ENCODE results near the gene C1QL4.
A peak's percentile ranks its signal among the peaks of the same experiment; 100 is the strongest.

Gene C1QL4

DNA sequence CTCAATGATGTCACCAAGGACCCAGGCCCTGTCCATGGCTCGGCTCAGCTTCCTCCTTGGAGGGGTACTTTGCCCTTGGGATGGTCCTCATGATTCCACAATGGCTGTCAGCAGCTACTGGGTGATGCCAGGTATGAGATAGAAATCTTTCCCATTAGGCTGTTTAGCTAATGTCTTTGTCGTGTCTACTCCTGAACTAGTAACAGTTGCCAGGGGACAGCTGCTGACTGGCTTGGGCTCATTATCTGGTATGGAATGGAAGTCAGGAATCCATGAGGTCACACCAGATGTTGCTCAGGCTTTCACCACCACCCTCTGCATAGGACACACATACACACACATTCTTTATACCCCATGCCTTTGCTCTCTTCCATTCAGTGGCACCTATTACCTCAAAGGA lies 32.8 kb downstream of the C1QL4 start:
- peak; percentile 31 for DNase-seq (ENCODE audit: low read depth)
- no peak overlapping the region for H3K4me3 ChIP-seq (ENCODE audit: control insufficient read depth, low read depth, low read length)
- TF ChIP-seq, protein P1, sequence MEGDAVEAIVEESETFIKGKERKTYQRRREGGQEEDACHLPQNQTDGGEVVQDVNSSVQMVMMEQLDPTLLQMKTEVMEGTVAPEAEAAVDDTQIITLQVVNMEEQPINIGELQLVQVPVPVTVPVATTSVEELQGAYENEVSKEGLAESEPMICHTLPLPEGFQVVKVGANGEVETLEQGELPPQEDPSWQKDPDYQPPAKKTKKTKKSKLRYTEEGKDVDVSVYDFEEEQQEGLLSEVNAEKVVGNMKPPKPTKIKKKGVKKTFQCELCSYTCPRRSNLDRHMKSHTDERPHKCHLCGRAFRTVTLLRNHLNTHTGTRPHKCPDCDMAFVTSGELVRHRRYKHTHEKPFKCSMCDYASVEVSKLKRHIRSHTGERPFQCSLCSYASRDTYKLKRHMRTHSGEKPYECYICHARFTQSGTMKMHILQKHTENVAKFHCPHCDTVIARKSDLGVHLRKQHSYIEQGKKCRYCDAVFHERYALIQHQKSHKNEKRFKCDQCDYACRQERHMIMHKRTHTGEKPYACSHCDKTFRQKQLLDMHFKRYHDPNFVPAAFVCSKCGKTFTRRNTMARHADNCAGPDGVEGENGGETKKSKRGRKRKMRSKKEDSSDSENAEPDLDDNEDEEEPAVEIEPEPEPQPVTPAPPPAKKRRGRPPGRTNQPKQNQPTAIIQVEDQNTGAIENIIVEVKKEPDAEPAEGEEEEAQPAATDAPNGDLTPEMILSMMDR (IDR thresholded peaks at IDR 0.05; ENCODE audit: control insufficient read depth, insufficient read depth, low read depth, low read length, missing control alignments): no peak

DNA sequence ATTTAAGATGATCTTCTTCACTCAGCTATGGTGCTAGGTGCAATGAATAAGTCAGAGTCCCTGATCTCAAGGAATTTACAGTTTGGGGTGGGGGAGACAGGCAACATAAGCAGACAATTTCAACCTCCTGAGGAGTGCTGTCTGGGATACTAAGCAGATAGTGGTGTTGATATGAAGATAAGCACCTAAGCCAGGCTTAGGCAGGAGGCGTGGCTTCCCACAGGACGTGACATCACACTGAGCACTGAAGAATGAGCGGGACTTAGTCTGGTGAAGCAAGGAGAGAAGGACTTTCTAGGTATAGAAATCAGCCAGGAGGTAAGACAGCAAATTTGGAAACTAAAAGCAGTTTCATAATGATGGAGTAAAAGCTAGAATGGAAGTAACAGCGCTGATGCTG lies 35.2 kb downstream of the C1QL4 start:
- no peak overlapping the region for H3K4me3 ChIP-seq (ENCODE audit: control insufficient read depth, low read depth, low read length)
- TF ChIP-seq, protein P1 (IDR thresholded peaks at IDR 0.05; ENCODE audit: control insufficient read depth, insufficient read depth, low read depth, low read length, missing control alignments): no peak
- DNase-seq (ENCODE audit: low read depth): no peak

DNA sequence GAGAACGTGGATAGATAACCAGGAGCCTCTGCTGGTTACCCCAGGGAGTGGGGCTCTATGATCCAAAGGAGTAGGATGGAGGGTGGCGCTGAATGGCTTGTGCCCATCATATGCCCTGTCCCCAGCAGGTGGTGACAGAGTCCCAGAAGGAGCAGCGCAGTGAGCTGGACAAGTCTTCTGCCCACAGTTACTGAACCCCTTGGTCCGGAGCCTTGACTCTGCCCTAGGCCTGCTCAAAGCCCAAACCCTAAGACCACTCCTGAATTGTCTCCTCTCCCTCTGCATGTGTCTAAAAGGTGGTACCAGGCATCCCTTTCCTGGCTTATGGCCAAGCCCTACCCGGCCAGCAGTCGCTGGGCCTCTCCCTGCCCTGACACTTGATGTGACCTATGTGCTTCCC lies 38.8 kb downstream of the C1QL4 start:
- no peak overlapping the region for H3K4me3 ChIP-seq (ENCODE audit: control insufficient read depth, low read depth, low read length)
- TF ChIP-seq, protein P1 (IDR thresholded peaks at IDR 0.05; ENCODE audit: control insufficient read depth, insufficient read depth, low read depth, low read length, missing control alignments): no peak
- DNase-seq (ENCODE audit: low read depth): no peak

DNA sequence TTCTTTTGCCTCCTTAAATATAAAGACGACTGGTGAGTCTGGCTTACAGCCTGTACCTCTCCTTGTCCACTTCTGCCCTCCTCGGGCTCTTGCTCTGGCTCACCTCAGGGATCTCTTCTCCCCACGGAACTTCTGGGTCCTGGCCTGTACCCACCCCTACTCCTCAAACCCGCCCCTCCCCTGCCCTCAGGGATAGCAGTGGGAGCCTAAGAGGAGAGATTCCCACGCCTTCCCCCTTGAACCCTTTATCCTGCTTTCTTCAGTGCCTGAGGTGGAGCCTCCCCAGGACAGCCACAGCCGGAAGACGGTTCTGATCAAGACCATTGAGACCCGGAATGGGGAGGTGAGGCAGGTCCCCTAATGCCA lies 39.3 kb downstream of the C1QL4 start:
- no peak for DNase-seq (ENCODE audit: low read depth)
- H3K4me3 ChIP-seq (ENCODE audit: control insufficient read depth, low read depth, low read length): no peak overlapping the region
- TF ChIP-seq, protein P1 (IDR thresholded peaks at IDR 0.05; ENCODE audit: control insufficient read depth, insufficient read depth, low read depth, low read length, missing control alignments): no peak

DNA sequence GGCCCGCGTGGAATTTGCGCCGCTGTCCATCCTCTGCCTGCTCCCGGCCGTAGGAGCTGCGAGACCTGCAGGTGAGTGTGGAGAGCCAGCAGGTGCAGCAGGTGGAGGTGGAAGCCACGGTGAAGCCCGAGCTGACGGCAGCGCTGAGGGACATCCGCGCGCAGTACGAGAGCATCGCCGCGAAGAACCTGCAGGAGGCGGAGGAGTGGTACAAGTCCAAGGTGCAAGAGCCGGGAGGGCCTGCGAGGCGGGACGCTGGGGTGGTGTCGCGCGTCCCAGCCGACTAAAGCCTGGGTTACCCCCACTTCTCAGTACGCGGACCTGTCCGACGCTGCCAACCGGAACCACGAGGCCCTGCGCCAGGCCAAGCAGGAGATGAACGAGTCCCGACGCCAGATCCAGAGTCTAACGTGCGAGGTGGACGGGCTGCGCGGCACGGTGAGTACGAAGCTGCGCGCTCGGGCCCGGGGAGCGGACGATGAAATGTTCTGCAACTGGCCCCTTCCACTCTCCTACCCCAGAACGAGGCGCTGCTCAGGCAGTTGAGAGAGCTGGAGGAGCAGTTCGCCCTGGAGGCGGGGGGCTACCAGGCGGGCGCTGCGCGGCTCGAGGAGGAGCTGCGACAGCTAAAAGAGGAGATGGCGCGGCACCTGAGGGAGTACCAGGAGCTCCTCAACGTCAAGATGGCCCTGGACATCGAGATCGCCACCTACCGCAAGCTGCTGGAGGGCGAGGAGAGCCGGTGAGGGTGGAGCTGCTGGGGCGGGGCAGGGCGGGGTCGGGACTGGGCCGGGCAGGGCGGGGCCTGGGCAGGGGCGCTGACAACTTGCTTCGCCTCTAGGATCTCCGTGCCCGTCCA lies 39.9 kb downstream of the C1QL4 start:
- TF ChIP-seq, protein P1 (IDR thresholded peaks at IDR 0.05; ENCODE audit: control insufficient read depth, insufficient read depth, low read depth, low read length, missing control alignments): no peak
- H3K4me3 ChIP-seq (ENCODE audit: control insufficient read depth, low read depth, low read length): peak overlapping the region; percentile 8
- no peak for DNase-seq (ENCODE audit: low read depth)

DNA sequence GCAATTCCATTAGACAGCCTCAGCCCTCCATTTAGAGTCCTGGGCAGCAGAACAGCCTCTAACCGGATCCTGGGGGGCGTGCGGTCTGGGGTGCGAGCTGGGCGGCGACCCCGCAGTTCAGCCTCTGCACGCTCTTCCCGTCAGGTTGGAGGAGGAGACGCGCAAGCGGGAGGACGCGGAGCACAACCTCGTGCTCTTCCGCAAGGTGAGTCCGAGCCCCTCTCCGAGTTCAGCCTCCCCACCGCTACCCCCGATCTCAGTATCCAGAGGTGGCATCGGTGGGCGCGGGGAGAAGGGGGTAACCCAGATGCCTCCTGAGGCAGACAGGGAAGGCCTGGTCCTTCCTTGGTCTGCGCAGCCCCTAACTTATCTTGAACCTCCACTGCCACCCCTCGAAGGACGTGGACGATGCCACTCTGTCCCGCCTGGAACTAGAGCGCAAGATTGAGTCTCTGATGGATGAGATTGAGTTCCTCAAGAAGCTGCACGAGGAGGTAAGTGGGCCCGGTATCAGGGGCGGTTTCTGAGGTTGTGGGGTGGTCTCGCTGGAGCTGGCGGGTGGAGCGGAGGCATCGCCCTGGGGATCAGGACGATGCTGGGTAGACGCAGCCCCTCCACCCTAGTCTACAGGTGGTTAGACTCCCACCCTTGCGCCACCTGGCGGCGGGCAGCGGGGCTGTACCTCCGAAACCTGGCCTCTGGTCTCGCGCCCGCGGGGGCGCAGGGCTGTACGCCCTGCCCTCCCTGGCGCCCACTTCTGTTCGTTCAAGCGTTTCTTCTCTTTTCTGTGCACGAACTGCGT lies 40.8 kb downstream of the C1QL4 start:
- no peak for DNase-seq (ENCODE audit: low read depth)
- TF ChIP-seq, protein P1 (IDR thresholded peaks at IDR 0.05; ENCODE audit: control insufficient read depth, insufficient read depth, low read depth, low read length, missing control alignments): peak; percentile 73
- no peak overlapping the region for H3K4me3 ChIP-seq (ENCODE audit: control insufficient read depth, low read depth, low read length)

All from AG09309 (cell line).